Measurements from ENCODE around the gene ME2. TPM values are rescaled to one million over a fixed set of nuclear protein-coding genes. Genes with fewer than 3 reads are reported as not detected.
"Not testable (repeated sequence)": the region's sequence is repeated elsewhere in the genome, so short reads cannot be mapped to it uniquely, and the experiment has no call there.

Gene ME2
- total RNA-seq, 1 donor from 2014 or later: 142 TPM

DNA sequence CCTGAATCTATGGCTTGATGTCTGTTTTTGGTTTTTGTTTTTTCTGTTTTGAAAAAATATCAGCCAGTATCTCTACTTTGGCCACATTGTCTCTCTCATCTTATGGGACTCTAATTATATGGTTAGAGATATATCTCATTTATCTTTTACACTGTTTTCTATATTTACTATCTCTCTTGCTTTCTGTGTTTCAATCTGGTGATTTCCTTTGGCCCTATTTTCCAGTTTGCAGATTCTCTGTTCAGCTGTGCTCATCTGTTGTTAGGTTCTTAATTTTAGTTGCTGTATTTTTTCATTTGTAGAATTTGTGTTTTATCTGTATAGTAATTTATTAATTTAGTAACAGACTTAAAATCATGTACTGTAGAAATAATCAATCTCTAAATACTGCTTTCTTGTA, 47.6 kb downstream of the ME2 start:
- no peak for DNase-seq

DNA sequence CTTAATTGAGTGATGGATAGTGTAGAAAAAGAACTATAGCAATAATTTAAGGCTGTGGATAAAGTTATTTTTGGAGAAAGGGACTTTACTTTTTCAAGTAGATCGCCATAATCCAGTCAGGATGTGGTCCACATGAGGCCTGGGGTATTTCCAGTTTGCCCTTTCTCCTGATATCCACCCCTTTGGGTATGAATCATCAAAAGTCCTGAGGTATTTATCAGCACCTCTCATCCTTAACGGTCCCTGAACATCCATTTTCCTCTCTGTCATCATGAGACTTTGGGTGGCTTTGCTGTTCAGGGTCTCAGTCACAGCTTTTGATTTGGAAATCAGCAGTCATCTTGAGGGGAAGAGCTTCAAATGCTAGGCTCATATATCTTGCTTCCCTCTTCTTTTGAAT, 49.6 kb downstream of the ME2 start:
- no peak for DNase-seq

DNA sequence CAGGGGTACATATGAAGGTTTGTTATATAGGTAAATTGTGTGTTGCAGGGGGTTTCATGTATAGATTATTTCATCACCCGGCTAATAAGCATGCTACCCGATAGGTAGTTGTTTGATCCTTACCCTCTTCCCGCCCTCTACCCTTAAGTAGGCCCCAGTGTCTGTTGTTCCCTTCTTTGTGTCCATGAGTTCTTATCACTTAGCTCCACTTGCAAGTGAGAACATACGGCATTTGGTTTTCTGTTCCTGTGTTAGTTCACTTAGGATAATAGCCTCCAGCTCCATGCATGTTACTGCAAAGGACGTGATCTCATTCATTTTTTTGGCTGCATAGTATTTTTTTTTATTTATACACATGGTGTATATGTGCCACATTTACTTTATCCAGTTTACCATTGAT, 54.8 kb downstream of the ME2 start:
- no peak for DNase-seq

DNA sequence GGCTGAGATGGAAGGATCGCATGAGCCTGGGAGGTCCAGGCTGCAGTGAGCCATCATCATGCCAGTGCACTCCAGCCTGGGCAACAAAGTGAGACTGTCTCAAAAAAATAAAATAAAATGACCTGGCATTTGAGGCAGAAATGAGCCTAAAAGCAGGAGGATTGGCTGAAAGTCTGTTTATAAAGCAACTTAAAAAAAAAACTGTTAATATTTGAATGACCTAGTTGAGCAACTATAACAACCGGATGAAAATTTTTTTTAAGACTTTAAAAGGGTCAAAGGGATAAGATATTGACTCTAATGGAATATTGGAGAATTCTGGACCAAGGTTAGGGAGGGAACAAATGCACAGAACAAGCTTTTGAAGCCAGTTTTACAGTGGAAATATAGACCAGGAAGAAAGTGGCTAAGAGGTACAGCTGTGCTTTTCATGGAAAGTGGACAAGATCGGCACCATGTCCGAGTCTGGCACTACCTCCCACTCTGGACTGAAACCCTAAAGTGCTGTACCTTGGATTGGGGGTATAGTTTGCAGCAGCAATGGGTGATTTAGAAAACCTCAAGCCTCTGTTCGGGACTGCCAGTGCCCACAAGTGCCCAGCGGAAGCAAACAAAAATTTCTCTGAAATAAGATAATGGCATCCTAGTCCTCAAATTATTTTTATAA, 55.8 kb downstream of the ME2 start:
- DNase-seq: no peak

DNA sequence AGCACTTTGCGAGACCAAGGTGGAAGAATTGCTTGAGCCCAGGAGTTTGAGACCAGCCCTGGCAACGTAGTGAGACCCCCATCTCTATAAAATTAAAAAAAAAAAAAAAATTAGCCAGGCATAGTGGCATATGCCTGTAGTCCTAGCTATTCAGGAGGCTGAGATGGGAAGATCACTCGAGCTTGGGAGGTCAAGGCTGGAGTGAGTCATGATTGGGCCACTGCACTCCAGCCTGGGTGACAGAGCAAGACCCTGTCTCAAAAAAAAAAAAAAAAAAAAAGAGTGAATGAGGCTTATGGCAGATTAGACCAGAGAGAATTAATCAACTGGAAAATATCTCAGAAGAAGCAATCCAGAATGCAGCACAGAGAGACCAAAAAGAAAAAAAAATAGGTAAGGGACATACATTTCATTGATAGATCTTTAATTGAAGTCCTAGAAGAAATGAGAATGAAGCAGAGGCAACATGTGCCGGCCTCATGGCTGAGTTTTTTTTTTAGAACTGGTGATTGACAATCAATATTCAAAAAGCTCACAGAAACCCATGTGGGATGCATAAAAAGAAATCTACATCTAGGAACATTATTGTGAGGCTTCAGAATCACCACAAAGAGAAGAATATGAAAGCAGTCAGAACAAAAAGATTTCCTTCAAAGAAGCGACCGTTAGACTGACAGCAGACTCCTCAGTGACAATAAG, 56.7 kb downstream of the ME2 start:
- no peak for DNase-seq

DNA sequence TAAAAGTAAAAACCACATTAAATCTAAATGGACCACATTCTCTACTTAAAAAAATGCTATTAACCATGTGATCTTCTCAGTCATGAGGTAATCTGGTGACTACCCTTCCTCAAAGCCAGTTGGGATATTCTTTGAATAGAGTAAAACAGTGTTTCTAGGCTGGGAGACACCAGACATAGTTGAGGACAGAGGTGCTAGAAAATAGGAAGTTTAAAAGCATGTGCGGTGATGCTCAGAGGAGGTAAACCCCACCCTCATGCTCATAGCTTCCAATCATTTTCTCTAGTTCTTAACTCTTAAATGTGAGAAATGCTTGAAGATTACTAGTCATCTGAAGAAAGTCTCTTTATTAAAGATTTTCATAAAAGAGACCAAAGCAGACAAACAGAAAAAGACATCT, 58.3 kb downstream of the ME2 start:
- no peak for DNase-seq

DNA sequence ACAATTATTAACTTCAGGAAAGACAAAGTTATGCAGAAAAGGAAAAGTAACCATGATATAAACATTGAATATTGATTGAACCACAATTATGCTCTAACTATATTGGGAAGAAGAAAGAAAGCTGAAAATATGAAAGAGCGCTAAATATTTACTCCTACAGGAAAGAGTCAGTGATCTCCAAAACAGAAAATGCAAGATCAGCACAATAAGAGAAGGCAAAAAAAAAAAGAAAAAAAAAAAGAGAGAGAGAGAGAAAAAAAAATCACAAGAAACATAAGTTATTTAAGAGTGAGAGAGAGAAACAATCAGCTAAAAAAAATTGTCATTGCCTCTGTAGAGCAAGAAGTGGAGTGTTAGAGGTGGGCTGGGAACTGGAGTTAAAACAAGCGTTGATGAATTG, 60.0 kb downstream of the ME2 start:
- no peak for DNase-seq

DNA sequence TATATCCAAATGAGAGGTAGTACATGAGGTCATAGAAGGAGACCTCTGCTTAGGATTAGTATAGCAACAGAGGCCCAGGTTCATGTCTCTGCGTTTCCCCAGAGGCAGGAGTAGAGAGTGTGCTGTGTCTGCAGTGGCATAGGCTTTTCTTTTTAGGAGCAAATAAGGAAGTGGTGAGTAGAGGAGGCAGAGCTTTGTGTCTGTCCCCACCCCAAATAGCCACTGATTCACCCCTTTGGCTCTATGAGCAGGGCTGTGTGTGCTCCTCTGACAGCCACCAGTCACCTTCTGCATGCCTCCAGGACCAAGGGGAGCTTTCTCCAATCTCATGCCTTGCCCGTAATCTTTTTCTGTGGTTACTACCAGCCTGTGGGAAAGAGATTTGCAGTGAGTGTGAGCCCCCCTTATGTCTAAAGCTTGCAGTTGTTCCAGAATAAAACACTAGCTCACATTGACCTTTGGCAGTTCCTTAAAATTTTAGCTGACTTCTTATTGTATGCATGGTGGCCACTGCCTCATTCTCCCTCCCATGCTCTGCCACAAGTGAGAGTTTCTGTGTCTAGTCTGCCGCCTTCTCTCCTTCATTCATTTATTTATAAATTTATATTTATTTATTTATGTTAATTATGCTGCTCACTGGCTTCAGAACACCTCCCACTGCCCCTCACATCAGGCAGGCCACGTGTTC, 65.5 kb downstream of the ME2 start:
- no peak for DNase-seq

DNA sequence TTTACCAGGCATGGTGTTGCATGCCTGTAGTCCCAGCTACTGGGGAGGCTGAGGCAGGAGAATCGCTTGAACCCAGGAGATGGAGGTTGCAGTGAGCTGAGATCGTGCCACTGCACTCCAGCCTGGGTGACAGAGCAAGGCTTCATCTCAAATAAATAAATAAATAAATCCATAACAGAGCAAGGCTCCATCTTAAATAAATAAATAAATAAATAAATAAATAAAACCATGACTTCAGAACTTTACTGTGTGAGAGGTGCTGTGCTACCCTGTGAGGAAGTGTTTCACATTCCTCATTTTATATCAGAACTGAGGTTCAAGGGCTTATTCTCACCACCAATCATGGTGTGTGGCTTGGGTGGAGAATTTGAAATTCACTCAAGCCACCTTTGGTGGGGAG, 67.0 kb downstream of the ME2 start:
- DNase-seq: not testable (repeated sequence)

DNA sequence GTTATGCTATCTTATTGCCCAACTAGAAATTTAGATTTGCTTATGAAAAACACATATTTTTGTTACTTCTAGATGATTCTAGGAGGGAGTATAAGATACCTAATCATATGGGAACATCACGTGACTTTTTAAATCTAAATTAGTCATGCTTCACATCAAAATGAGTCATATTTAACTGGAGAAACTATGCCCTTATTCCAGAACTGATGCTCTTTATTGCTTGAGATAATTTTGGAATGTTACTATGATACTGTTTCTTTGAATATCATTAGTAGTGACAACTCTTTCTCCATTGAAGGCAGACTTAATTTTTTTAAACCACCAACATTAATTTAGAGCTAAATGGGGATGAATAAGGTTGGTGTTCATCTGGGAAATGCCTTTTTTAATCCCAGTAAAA, 69.0 kb downstream of the ME2 start:
- no peak for DNase-seq

DNA sequence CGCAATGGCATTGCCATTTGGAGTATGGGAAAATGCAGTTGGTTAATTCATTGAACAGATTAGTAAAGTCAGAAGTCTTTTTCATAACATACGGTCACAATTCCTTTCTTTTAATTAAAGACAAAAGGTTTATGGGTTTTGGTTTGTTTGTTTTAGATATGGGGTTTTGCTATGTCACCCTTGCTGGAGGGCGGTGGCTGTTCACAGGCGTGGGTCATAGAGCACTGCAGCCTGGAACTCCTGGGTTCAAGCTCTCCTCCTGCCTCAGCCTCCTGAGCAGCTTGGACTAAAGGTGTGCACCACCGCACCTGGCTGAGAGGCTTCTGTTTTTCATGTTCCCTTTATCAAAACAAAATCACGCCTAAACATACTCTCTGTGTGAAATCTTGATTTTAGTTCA, 70.3 kb downstream of the ME2 start:
- DNase-seq: no peak

DNA sequence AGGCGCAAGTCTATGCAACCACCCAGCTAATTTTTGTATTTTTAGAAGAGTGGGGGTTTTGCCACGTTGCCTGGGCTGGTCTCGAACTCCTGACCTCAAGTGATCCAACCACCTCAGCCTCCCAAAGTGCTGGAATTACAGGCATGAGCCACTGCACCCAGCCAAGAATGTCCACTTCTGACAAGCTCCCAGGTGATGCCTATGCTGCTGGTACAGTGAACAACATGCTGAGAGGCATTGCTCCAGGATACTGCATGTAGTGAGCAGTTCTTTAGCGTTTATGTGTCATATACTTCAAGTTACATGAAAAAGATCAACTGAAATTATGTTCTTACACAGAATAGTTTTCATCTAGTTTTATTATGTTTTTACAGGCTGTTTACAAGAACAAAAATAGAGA, 71.7 kb downstream of the ME2 start:
- DNase-seq: no peak

DNA sequence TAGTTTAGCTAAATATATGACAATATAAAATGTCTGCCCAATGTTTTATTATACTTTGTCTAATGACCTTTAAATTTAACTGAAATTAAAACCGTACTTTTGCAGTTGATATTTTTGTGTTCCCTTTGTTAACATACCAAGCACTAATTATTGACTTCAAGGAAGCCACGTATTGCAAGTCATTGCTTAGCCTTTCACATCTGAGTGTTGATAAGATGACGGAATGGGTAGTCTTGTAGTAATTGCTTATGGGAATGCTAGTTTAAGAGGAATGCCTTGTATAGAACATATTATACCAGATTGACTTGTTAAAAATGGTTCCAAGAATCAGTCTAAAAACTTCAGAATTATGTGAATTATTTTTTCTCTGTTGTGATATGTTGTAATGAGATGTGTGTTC, 74.9 kb downstream of the ME2 start:
- DNase-seq: no peak

DNA sequence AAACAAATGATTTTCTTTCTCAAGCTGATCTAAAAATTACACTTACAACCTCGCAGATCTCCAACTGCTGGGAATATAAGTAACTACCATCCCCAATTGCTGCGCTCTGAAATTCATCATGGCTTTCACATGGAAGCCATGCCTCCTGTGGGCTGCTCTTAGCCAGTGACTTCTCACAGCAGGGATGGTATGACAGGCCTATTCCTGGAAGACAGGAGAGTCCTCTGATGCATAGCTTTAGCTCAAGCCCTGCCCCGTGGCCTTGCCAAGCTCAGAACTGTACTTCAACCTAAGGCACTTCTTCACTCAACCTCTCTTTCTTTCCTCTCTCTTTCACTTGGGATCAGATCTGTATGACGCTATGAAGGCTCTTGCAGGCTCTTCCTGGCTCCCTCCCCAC, 76.3 kb downstream of the ME2 start:
- no peak for DNase-seq

DNA sequence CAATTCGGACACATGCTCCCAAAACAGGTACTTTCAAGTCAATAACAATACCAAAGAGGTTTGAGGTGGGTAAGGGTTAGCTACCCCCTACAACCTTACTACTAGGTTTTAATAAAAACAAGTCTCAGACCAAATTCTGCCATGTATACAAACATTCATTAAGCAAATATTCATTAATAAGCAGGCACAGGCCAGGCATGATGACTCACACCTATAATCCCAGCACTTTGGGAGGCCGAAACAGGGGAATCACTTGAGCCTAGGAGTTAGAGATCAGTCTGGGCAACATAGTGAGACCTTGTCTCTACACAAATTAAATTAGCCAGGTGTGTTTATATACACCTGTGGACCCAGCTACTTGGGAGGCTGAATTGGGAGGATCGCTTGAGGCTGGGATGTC, 77.2 kb downstream of the ME2 start:
- no peak for DNase-seq

DNA sequence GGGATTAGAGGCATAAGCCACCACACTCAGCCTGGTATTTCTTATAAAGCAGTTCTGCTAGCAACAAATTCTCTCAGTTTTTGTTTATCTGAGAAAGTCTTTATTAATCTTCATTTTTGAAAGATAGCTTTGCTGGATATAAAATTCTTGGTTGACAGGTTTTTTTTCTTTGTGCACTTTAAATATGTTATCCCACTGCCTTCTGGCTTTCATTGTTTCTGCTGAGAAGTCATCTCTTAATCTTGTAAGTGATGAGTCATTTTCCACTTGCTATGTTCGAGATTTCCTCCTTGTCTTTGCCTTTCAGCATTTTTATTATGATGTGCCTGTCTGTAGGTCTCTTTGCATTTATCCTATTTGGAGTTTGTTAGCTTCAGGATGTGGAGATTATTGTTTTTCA, 83.1 kb downstream of the ME2 start:
- no peak for DNase-seq

DNA sequence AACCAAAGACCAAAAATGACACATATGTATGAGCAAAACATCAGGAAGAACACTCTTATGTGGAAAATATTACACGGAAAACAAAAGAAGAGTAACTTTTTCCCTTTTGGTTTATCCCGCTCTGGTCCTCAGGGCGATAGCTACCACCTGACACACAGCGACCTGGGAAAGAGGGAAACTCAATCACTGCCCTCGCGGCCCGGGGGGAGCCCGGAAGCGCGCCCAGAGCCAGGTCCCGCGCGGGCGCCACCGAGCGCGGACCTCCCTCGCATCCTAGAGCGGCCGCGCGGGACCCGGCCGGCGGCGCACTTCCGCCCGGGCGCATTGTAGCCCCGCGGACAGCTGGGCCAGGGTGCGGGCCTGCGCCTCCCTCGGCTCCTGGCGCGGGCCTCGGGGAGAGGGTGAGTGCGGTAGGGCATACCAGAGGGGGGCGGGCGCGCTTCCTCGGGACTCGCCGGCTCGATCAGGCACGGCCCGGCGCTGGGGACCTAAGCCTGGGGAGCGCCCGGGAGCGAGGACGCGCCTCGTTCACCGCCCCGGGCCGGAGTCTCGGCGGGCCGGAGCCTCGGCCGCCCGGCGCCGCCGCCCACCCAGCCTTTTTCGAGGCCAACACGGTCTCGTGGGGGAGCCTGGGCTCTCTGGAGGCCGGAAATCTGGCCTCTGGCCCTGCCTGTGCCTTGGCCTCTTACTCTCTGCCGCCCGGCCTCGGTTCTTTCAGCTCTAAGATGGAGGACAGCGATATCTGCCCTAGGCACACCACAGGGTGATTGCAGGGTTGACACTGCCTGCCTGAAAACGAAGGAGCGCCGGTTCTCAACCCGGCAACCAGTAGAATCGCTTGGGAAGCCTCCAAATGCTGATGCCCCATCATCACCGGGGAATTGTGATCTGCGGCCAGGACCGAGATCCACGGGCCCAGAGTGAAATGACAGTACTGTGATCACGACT, 89.1 kb downstream of the ME2 start, which contains the start of gene ELAC1:
ELAC1 (plus strand) TSS at position 327 of the 948 bp plus-strand sequence. CDS start 6,365 bp downstream, outside the sequence.
- peak; percentile 77 for DNase-seq

DNA sequence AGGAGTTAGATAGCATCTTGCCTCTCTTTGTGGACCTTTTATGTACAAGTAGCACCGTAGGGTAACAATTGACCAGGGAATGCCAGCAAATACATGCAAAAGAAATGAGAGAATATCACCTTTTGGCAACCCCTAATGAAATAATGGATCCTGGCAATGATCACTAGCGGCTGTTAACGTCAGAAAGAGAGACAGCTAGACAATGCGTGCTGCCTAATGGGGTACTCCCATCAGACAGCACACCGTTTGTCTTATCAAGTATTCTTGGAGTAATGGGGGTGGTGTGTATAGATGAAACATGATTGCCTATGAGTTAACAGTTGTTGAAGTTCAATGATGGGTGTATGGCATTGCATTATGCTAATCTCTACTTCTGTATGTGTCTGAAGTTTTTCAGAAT, 90.5 kb downstream of the ME2 start:
- no peak for DNase-seq

DNA sequence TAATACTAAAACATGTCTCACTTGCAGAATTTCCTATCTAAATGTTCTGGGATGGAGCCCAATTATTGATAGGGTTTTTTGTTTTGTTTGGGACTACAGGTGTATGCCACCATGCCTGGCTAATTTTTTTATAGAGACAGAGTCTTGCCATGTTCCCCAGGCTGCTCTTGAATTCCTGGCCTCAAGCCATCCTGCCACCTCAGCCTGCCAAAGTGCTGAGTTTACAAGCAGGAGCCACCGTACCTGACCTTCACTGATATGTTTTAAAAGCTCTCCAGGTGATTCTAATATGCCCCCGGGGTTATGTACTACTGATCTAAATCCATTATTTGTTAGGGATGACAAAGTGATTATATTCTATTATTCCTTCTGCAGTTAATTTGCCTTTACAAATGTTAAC, 91.1 kb downstream of the ME2 start:
- DNase-seq: no peak

DNA sequence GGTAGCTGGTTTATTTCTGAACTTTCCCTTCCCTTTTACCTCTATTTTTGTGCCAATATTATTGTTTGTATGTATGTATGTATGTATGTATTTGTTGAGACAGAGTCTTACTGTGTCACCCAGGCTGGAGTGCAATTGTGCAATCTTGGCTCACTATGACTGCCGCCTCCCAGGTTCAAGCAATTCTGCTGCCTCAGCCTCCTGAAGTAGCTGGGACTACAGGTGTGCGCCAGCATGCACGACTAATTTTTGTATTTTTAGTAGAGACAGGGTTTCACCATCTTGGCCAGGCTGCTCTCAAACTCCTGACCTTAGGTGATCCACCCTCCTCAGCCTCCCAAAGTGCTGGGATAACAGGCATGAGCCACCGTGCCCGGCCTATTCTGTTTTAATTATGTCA, 93.5 kb downstream of the ME2 start:
- DNase-seq: not testable (repeated sequence)

DNA sequence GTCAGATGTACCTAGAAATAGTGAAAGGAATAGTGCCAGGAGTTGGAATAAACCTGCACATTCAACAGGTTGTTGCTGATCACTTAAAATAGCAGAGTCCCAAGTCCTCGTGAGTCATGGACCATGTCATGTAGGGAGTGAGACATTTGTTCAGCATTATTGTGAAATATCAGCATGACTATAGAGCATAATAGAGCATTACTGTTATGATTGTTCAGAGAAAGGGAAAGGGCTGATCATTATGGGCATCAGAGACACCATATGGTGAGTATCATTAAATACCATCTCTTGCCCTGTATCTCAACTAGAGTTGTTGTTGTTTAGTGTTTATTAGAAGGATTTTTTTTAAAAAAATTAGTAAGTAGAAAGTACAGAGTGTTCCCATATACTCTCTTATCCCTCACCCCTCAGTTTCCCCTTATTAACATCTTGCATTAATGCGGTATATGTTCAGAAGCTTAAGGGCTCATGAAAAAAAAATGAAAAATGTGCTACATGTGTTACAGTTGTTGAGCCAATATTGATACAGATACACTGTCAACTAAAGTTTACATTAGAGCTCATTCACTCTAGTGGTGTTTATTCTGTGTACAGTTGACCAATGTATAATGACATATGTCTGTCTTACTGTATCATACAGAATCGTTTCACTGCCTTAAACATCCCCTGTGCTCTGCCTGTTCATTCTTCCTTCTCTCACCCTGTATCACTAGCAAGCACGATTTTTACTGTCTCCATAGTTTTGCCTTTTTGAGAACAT, 94.6 kb downstream of the ME2 start:
- DNase-seq: no peak
